ENCODE data around the gene SCARB1. TPM values are rescaled to one million over a fixed set of nuclear protein-coding genes. Genes with fewer than 3 reads are reported as not detected.

The SCARB1 gene
- total and polyA plus RNA-seq, 2 donors (not counting 3 experiments of a cell fraction or from before 2014, with no cell fraction given), result 125 to 141 TPM

- dilution Hi-C loops (cut with MboI; ENCODE audit: extremely low pct_ligation_motif_present, low sequenced_read_pairs), result no loop called here
- no peaks in the 10 kb centered on the region for H3K9me3 ChIP-seq (replicated peaks; ENCODE audit: control insufficient read depth, insufficient read depth, low read length)
- H3K36me3 ChIP-seq (ENCODE audit: control insufficient read depth in 2 of 2, extremely low read depth in 1 of 2, insufficient read depth in 2 of 2, low read length in 2 of 2), result no peaks in the 10 kb centered on the region
- intact Hi-C loops (cut with micrococcal nuclease), result no loop called here
- H2AFZ ChIP-seq (ENCODE audit: low read depth, low read length), result no peak overlapping the region
- no peak overlapping the region for H3K27ac ChIP-seq (ENCODE audit: insufficient read depth, low read depth, low read length)
- no peak overlapping the region for H3K4me3 ChIP-seq (replicated peaks in 1 of 3; ENCODE audit: insufficient read depth in 1 of 3, low read depth in 1 of 3, low read length in 3 of 3)
- H3K9me1 ChIP-seq (replicated peaks; ENCODE audit: control insufficient read depth, extremely low read depth, insufficient read depth, low read length), result no peaks in the 10 kb centered on the region
- no TSS peak for BruUV-seq (replicated peaks)
- POLR2A ChIA-PET, result no interaction called here
- no peak for TF ChIP-seq JUN (IDR thresholded peaks at IDR 0.05; ENCODE audit: borderline replicate concordance, insufficient read depth, insufficient read length, low read depth)
- no peak for TF ChIP-seq GATA2 (IDR thresholded peaks at IDR 0.05; ENCODE audit: insufficient read depth, insufficient read length, low read depth, low read length)
- TF ChIP-seq FOS (IDR thresholded peaks at IDR 0.05; ENCODE audit: borderline replicate concordance, insufficient read depth, low read length), result no peak
- TF ChIP-seq POLR2A (IDR thresholded peaks at IDR 0.05; ENCODE audit: low read depth, low read length), result no peak
- no peak for TF ChIP-seq POLR2AphosphoS5 (IDR thresholded peaks at IDR 0.05; ENCODE audit: insufficient read depth, low read depth, low read length)
- TF ChIP-seq MAX (IDR thresholded peaks at IDR 0.05; ENCODE audit: insufficient read depth, insufficient read length), result no peak
- no peak for TF ChIP-seq MYC (IDR thresholded peaks at IDR 0.05; ENCODE audit: low read depth, low read length)
- TF ChIP-seq EZH2 (IDR thresholded peaks at IDR 0.05; ENCODE audit: borderline replicate concordance, low read depth, low read length, severe bottlenecking), result no peak
- no peak for TF ChIP-seq CTCF (IDR thresholded peaks at IDR 0.05; ENCODE audit: extremely low read depth in 1 of 2, insufficient read depth in 1 of 2, low read depth in 1 of 2, low read length in 2 of 2)
- H3K27me3 ChIP-seq (ENCODE audit: control insufficient read depth in 2 of 2, insufficient read depth in 2 of 2, low read length in 2 of 2), result no peaks in the 10 kb centered on the region
- CTCF ChIA-PET, result no interaction called here
- no peak for DNase-seq (ENCODE audit: low read depth, low spot score)
- no peaks in the 10 kb centered on the region for H4K20me1 ChIP-seq (replicated peaks; ENCODE audit: control insufficient read depth, extremely low read depth, insufficient read depth, low read length)
- peaks cover 4% of the 10 kb centered on the region for H3K4me1 ChIP-seq (ENCODE audit: control insufficient read depth, extremely low read depth, insufficient read depth, low read length)
- H3K9ac ChIP-seq (replicated peaks; ENCODE audit: extremely low read depth, insufficient read depth, low read length), result no peak overlapping the region
- H3K79me2 ChIP-seq (ENCODE audit: control insufficient read depth, insufficient read depth, low read length), result peaks cover 32% of the 10 kb centered on the region
- FAIRE-seq, result no peak
- H3K4me2 ChIP-seq (ENCODE audit: insufficient read depth, low read length), result no peak overlapping the region
Measured at GRCh38 chr12:124834822-124835221, 28.8 kb downstream of the SCARB1 start.
